NB4 (cell line): ENCODE results near the gene MS4A15.

Experiments
- DNase-seq: peaks from one replicate; pipeline ENCODE4 v3.0.0; 2010; ENCODE audit warnings: low read depth
- H3K4me3 ChIP-seq: one replicate; pipeline ENCODE4 v1.5.1; 2011; ENCODE audit warnings: mild to moderate bottlenecking, low read depth, low read length, moderate library complexity
- CTCF ChIP-seq: IDR thresholded peaks from one replicate; pipeline ENCODE4 v1.5.1; 2012; ENCODE audit warnings: low read depth, low read length
- MAX ChIP-seq: IDR thresholded peaks from 2 replicates; pipeline ENCODE4 v1.6.1; 2011; ENCODE audit warnings: low read depth, low read length
- MYC ChIP-seq: IDR thresholded peaks from 2 replicates; pipeline ENCODE4 v1.6.1; 2011; ENCODE audit warnings: low read depth, low read length
- POLR2A ChIP-seq: IDR thresholded peaks from 2 replicates; pipeline ENCODE4 v1.6.1; 2011; ENCODE audit warnings: mild to moderate bottlenecking; ENCODE audit not compliant: insufficient read length; ENCODE audit errors: extremely low read depth

Gene MS4A15

GRCh38 chr11:60803273-60803936 is 46.7 kb downstream of the MS4A15 start:
- DNase-seq = no peak
- no peak overlapping the region for H3K4me3 ChIP-seq
- TF ChIP-seq POLR2A (no peak), MYC (no peak), MAX (no peak), CTCF (no peak)

- H3K4me3 ChIP-seq = no peak overlapping the region
- DNase-seq = no peak
- TF ChIP-seq MYC = no peak
- no peak for TF ChIP-seq POLR2A
- no peak for TF ChIP-seq MAX
- TF ChIP-seq CTCF = no peak
Measured at GRCh38 chr11:60809249-60809648, 52.6 kb downstream of the MS4A15 start.

GRCh38 chr11:60809691-60810090 is 53.0 kb downstream of the MS4A15 start:
- DNase-seq = no peak
- no peak overlapping the region for H3K4me3 ChIP-seq
- no peak for TF ChIP-seq POLR2A
- TF ChIP-seq MYC = no peak
- no peak for TF ChIP-seq MAX
- no peak for TF ChIP-seq CTCF

GRCh38 chr11:60810151-60810550 is 53.5 kb downstream of the MS4A15 start:
- no peak for TF ChIP-seq POLR2A
- no peak for TF ChIP-seq MAX
- TF ChIP-seq MYC = no peak
- no peak for TF ChIP-seq CTCF
- no peak for DNase-seq
- no peak overlapping the region for H3K4me3 ChIP-seq

GRCh38 chr11:60810569-60810968 is 53.9 kb downstream of the MS4A15 start:
- no peak for DNase-seq
- TF ChIP-seq MAX (no peak), MYC (no peak), CTCF (no peak), POLR2A (no peak)

GRCh38 chr11:60813324-60813723 is 56.7 kb downstream of the MS4A15 start:
- TF ChIP-seq CTCF (no peak), POLR2A (no peak), MYC (no peak), MAX (no peak)
- no peak overlapping the region for H3K4me3 ChIP-seq
- DNase-seq = peak; percentile 35

More at GRCh38 chr11:60810569-60810968, 53.9 kb downstream of the MS4A15 start:
- no peak overlapping the region for H3K4me3 ChIP-seq
